Astrocyte (in vitro differentiated cells and primary cell): Measurements from ENCODE around the gene B3GNT7. TPM values are rescaled to one million over a fixed set of nuclear protein-coding genes. Genes with fewer than 3 reads are reported as not detected.
A peak's percentile ranks its signal among the peaks of the same experiment; 100 is the strongest.
"Not testable (repeated sequence)": the region's sequence is repeated elsewhere in the genome, so short reads cannot be mapped to it uniquely, and the experiment has no call there.

Experiments
- DNase-seq: peaks from one replicate; pipeline ENCODE4 v3.0.0-alpha.2; 2010; ENCODE audit warnings: low read depth
- FAIRE-seq: peaks from 2 replicates; lab custom pipeline; 2011; peaks lifted over from hg19 to GRCh38; lab: Jason Lieb, UNC
- H2AFZ ChIP-seq: 2 replicates; pipeline ENCODE4 v1.6.0; 2012; ENCODE audit warnings: low read depth, low read length, inconsistent platforms
- H3K27ac ChIP-seq: 2 replicates; pipeline ENCODE4 v1.5.1; 2011; ENCODE audit warnings: low read depth, low read length, inconsistent platforms
- H3K27me3 ChIP-seq: 2 replicates; pipeline ENCODE4 v1.6.0; 2011; ENCODE audit warnings: low read length, inconsistent platforms; ENCODE audit not compliant: insufficient read depth
- H3K36me3 ChIP-seq: 2 replicates; pipeline ENCODE4 v1.5.1; 2011; ENCODE audit warnings: low read length, inconsistent platforms; ENCODE audit not compliant: insufficient read depth
- H3K4me1 ChIP-seq: 2 replicates; pipeline ENCODE4 v1.5.1; 2011; ENCODE audit warnings: low read length, inconsistent platforms; ENCODE audit not compliant: insufficient read depth
- H3K4me2 ChIP-seq: 2 replicates; pipeline ENCODE4 v1.6.0; 2012; ENCODE audit warnings: low read length, inconsistent platforms
- H3K4me3 ChIP-seq: 2 replicates; pipeline ENCODE4 v1.5.1; 2011; ENCODE audit warnings: low read depth, mild to moderate bottlenecking, low read length, inconsistent platforms; ENCODE audit not compliant: insufficient read depth
- H3K79me2 ChIP-seq: 2 replicates; pipeline ENCODE4 v1.6.0; 2012; ENCODE audit warnings: mild to moderate bottlenecking, low read length, inconsistent platforms; ENCODE audit not compliant: insufficient read depth
- H3K9ac ChIP-seq: 2 replicates; pipeline ENCODE4 v1.6.0; 2012; ENCODE audit warnings: mild to moderate bottlenecking, low read length, inconsistent platforms
- H3K9me3 ChIP-seq: 2 replicates; pipeline ENCODE4 v1.5.1; 2012; ENCODE audit warnings: low read depth, mild to moderate bottlenecking, low read length, inconsistent platforms; ENCODE audit not compliant: insufficient read depth
- H4K20me1 ChIP-seq: 2 replicates; pipeline ENCODE4 v1.6.0; 2012; ENCODE audit warnings: low read length, inconsistent platforms; ENCODE audit not compliant: insufficient read depth
- H3K27ac Mint-ChIP-seq: one replicate; pipeline ENCODE4 v1.8.0; 2021; ENCODE audit warnings: mild to moderate bottlenecking, mixed read lengths; ENCODE audit not compliant: unreplicated experiment
- H3K27me3 Mint-ChIP-seq: one replicate; pipeline ENCODE4 v1.8.0; 2021; ENCODE audit warnings: low read depth, mixed read lengths; ENCODE audit not compliant: unreplicated experiment
- H3K36me3 Mint-ChIP-seq: one replicate; pipeline ENCODE4 v1.8.0; 2021; ENCODE audit warnings: low read depth, mixed read lengths; ENCODE audit not compliant: unreplicated experiment
- H3K4me1 Mint-ChIP-seq: one replicate; pipeline ENCODE4 v1.8.0; 2021; ENCODE audit warnings: low read depth, mixed read lengths; ENCODE audit not compliant: unreplicated experiment
- H3K4me3 Mint-ChIP-seq: one replicate; pipeline ENCODE4 v1.8.0; 2021; ENCODE audit warnings: mild to moderate bottlenecking, moderate library complexity, mixed read lengths; ENCODE audit not compliant: unreplicated experiment
- H3K9me3 Mint-ChIP-seq: one replicate; pipeline ENCODE4 v1.8.0; 2021; ENCODE audit warnings: mild to moderate bottlenecking, mixed read lengths; ENCODE audit not compliant: unreplicated experiment
- EZH2 ChIP-seq: IDR thresholded peaks from 2 replicates; pipeline ENCODE4 v1.6.1; 2012; ENCODE audit warnings: mild to moderate bottlenecking, low read length, inconsistent platforms; ENCODE audit not compliant: insufficient read depth
- total RNA-seq: library from RNA; stranded (reverse); gene quantifications from 2 replicates; pipeline ENCODE4 v1.2.1, GENCODE V29; 2021
- TF ChIP-seq, protein P1 (sequence below): IDR thresholded peaks from 2 replicates; pipeline ENCODE4 v1.5.1; 2011; ENCODE audit warnings: low read depth, mild to moderate bottlenecking, inconsistent platforms, low read length, moderate library complexity; ENCODE audit not compliant: insufficient read depth

Gene B3GNT7
- total RNA-seq, 1 donor from 2014 or later, result 1.7 TPM

DNA sequence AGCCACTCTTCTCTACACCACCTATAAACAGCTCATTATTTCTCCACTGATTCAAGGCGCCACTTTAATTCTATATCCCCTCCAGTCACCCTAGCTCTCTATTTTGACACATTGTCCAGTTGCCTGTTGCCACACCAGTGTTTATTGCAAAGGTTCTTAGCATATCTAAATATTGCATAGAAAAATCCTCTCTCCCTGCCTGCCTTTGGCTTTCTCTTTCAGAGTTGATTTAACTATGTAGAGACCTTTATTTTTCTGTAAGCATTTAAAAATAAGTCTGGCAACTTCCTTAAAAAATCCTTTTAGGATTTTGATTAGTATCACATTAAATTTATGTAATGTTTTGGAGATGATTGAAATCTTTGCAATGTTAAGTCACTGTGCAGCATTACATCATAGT, 47.9 kb upstream of the B3GNT7 start:
- FAIRE-seq (no peak), DNase-seq (no peak)
- Histone ChIP-seq H3K4me3 (no peak overlapping the region), H3K27me3 (no peaks in the 10 kb centered on the region), H3K4me1 (no peaks in the 10 kb centered on the region), H3K27ac (no peak overlapping the region), H3K9ac (no peak overlapping the region), H3K4me2 (no peak overlapping the region), H2AFZ (no peak overlapping the region), H4K20me1 (no peaks in the 10 kb centered on the region), H3K79me2 (no peaks in the 10 kb centered on the region), H3K9me3 (no peaks in the 10 kb centered on the region), H3K36me3 (no peaks in the 10 kb centered on the region)
- Mint-ChIP-seq H3K27me3 (no peaks in the 10 kb centered on the region), H3K36me3 (peaks cover 17% of the 10 kb centered on the region), H3K27ac (no peak overlapping the region), H3K4me1 (peaks cover 9% of the 10 kb centered on the region), H3K9me3 (no peaks in the 10 kb centered on the region), H3K4me3 (no peak overlapping the region)
- TF ChIP-seq, protein P1, sequence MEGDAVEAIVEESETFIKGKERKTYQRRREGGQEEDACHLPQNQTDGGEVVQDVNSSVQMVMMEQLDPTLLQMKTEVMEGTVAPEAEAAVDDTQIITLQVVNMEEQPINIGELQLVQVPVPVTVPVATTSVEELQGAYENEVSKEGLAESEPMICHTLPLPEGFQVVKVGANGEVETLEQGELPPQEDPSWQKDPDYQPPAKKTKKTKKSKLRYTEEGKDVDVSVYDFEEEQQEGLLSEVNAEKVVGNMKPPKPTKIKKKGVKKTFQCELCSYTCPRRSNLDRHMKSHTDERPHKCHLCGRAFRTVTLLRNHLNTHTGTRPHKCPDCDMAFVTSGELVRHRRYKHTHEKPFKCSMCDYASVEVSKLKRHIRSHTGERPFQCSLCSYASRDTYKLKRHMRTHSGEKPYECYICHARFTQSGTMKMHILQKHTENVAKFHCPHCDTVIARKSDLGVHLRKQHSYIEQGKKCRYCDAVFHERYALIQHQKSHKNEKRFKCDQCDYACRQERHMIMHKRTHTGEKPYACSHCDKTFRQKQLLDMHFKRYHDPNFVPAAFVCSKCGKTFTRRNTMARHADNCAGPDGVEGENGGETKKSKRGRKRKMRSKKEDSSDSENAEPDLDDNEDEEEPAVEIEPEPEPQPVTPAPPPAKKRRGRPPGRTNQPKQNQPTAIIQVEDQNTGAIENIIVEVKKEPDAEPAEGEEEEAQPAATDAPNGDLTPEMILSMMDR, result no peak
- no peak for TF ChIP-seq EZH2

DNA sequence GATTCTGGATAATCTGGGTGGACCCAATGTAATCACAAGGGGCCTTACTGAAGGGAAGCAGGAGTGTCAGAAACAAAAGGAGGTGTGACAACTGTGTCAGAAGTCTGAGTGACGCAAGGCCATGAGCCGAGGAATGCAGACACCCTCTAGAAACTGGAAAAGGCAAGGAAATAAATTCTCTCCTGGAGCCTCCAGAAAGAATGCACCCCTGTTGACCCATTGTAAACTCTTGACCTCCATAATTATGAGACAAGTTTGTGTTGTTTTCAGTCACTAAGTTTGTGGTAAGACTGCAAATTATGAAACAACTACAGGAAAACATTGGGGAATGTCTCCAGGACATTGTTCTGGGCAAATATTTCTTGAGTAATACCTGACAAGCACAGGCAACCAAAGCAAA, 47.3 kb upstream of the B3GNT7 start:
- H3K4me1 Mint-ChIP-seq, result peaks cover 9% of the 10 kb centered on the region
- no peak overlapping the region for H3K4me3 Mint-ChIP-seq
- Histone ChIP-seq H3K27me3 (no peaks in the 10 kb centered on the region), H3K79me2 (no peaks in the 10 kb centered on the region), H3K9me3 (no peaks in the 10 kb centered on the region), H3K9ac (no peak overlapping the region), H3K4me1 (no peaks in the 10 kb centered on the region), H3K4me2 (no peak overlapping the region), H3K27ac (no peak overlapping the region), H3K4me3 (no peak overlapping the region), H4K20me1 (no peaks in the 10 kb centered on the region), H3K36me3 (no peaks in the 10 kb centered on the region), H2AFZ (no peak overlapping the region)
- DNase-seq (no peak), FAIRE-seq (no peak)
- H3K9me3 Mint-ChIP-seq, result no peaks in the 10 kb centered on the region
- H3K36me3 Mint-ChIP-seq, result peaks cover 17% of the 10 kb centered on the region
- H3K27ac Mint-ChIP-seq, result peak overlapping the region; percentile 41
- H3K27me3 Mint-ChIP-seq, result no peaks in the 10 kb centered on the region
- TF ChIP-seq EZH2, result no peak
- TF ChIP-seq, protein P1, result no peak

DNA sequence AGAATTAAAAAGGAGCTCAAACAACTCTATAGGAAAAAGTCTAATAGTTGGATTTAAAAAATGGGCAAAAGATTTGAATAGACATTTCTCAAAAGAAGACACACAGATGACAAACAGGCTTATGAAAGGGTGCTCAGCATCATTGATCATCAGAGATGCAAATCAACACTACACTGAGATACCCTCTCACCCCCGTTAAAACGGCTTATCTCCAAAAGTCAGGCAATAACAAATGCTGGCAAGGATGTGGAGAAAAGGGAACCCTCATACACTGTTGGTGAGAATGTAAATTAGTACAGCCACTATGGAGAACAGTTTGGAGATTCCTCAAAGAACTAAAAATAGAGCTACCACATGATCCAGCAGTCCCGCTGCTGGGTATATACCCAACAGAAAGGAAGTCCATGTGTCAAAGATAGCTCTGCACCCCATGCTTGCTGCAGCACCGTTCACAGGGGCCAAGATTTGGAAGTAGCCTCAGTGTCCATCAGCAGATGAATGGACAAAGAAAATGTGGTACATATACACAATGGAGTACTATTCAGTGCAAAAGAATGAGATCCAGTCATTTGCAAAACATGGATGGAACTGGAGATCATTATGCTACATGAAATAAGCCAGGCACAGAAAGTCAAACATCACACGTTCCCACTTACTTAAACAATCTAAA, 46.7 kb upstream of the B3GNT7 start:
- Histone ChIP-seq H4K20me1 (no peaks in the 10 kb centered on the region), H3K9ac (no peak overlapping the region), H3K4me1 (no peaks in the 10 kb centered on the region), H3K27me3 (no peaks in the 10 kb centered on the region), H3K79me2 (no peaks in the 10 kb centered on the region), H3K4me2 (no peak overlapping the region), H3K27ac (no peak overlapping the region), H2AFZ (no peak overlapping the region), H3K9me3 (no peaks in the 10 kb centered on the region), H3K36me3 (no peaks in the 10 kb centered on the region), H3K4me3 (no peak overlapping the region)
- TF ChIP-seq, protein P1, result no peak
- no peak for TF ChIP-seq EZH2
- no peak overlapping the region for H3K4me3 Mint-ChIP-seq
- peaks cover 17% of the 10 kb centered on the region for H3K36me3 Mint-ChIP-seq
- H3K27me3 Mint-ChIP-seq, result no peaks in the 10 kb centered on the region
- DNase-seq (no peak), FAIRE-seq (no peak)
- H3K27ac Mint-ChIP-seq, result no peak overlapping the region
- no peaks in the 10 kb centered on the region for H3K9me3 Mint-ChIP-seq
- H3K4me1 Mint-ChIP-seq, result peaks cover 9% of the 10 kb centered on the region

DNA sequence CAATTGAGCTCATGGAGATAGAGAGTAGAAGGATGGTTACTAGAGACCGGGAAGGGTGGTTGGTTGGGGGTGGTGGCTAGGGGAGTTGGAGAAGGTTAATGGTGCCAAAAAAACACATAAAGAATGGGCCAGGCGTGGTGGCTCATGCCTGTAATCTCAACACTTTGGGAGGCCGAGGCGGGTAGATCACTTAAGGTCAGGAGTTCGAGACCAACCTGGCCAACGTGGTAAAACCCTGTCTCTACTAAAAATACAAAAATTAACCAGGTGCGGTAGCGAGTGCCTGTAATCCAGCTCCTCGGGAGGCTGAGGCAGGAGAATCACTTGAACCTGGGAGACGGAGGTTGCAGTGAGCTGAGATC, 46.2 kb upstream of the B3GNT7 start:
- H3K27ac ChIP-seq, result not testable (repeated sequence)

More for the DNA sequence above, 46.2 kb upstream of the B3GNT7 start:
- H3K4me1 ChIP-seq, H3K4me2 ChIP-seq, H4K20me1 ChIP-seq, DNase-seq, H3K79me2 ChIP-seq, H3K27me3 ChIP-seq, H3K27me3 Mint-ChIP-seq, H3K27ac Mint-ChIP-seq, FAIRE-seq, H3K9ac ChIP-seq, H3K9me3 ChIP-seq, H2AFZ ChIP-seq, H3K4me3 Mint-ChIP-seq, H3K4me1 Mint-ChIP-seq, H3K4me3 ChIP-seq, H3K9me3 Mint-ChIP-seq, H3K36me3 ChIP-seq: not testable (repeated sequence)
- peaks cover 17% of the 10 kb centered on the region for H3K36me3 Mint-ChIP-seq
